IMR-90 (cell line): ENCODE results near the gene SLC18A2.

Experiments
- BHLHE40 ChIP-seq: fragments of 150-350 bp; IDR thresholded peaks from 2 replicates; pipeline ENCODE4 v1.6.1; 2016; ENCODE audit warnings: mild to moderate bottlenecking, low read depth, low read length
- CEBPB ChIP-seq: IDR thresholded peaks from 2 replicates; pipeline ENCODE4 v1.6.1; 2012; ENCODE audit warnings: low read depth, low read length, improper control_type of control experiment
- CTCF ChIP-seq: conservative IDR thresholded peaks from 2 replicates; pipeline ENCODE4 v1.5.1; 2012; ENCODE audit warnings: mild to moderate bottlenecking, low read depth, low read length, improper control_type of control experiment
- POLR2A ChIP-seq: IDR thresholded peaks from 2 replicates; pipeline ENCODE4 v1.6.1; 2012; ENCODE audit warnings: mild to moderate bottlenecking, low read depth, low read length
- RCOR1 ChIP-seq: IDR thresholded peaks from 2 replicates; pipeline ENCODE4 v1.6.1; 2012; ENCODE audit warnings: mild to moderate bottlenecking, low read length, improper control_type of control experiment; ENCODE audit not compliant: insufficient replicate concordance

DNA sequence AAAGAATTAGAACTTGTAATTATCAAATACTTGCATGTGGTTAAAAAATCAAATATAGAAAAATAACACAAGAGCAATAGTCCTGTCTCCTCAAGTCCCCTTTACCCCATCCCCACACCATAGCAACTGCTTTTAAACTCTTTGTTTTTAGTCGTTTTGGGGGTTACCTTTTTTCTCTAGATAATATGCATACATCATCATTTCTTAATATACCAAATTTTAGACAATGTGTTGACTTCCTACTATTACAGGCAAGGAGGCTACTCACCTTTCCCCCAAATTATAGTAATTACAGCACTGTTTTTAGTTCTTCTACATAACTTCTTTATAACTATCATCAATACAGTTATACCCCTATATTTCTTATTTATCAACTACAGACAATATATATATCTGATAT lies 57.3 kb downstream of the SLC18A2 start:
- no peak for TF ChIP-seq CTCF
- TF ChIP-seq POLR2A = no peak
- TF ChIP-seq RCOR1 = no peak
- TF ChIP-seq BHLHE40 = no peak
- TF ChIP-seq CEBPB = no peak
